HL-60 (cell line): Measurements from ENCODE around the gene PPP1R16B.

Source experiments
- DNase-seq, 2 experiments: peaks; one replicate each; pipeline ENCODE4 v3.0.0-alpha.2; 2010 to 2020; ENCODE audit warnings: low read depth in 1 of 2, low spot score in 1 of 2
- H3K27ac ChIP-seq: fragments of 250-450 bp; sonication (Bioruptor Pico); replicated peaks from 2 replicates; pipeline ENCODE4 v1.5.1; 2020; ENCODE audit warnings: mild to moderate bottlenecking, moderate library complexity
- H3K27me3 ChIP-seq: fragments of 250-450 bp; sonication (Bioruptor Pico); 2 replicates; pipeline ENCODE4 v1.5.1; 2021; ENCODE audit warnings: mild to moderate bottlenecking, moderate library complexity; ENCODE audit not compliant: insufficient read depth, poor library complexity, severe bottlenecking
- H3K4me3 ChIP-seq: replicated peaks from 2 replicates; pipeline ENCODE4 v1.5.1; 2011; ENCODE audit warnings: mild to moderate bottlenecking, control low read depth, low read length; ENCODE audit not compliant: insufficient read depth
- CTCF ChIP-seq: IDR thresholded peaks from one replicate; pipeline ENCODE4 v1.5.1; 2011; ENCODE audit warnings: low read length, control low read depth, inconsistent platforms; ENCODE audit not compliant: insufficient read depth
- GABPA ChIP-seq: IDR thresholded peaks from 2 replicates; pipeline ENCODE4 v1.6.1; 2012; ENCODE audit warnings: low read depth
- POLR2AphosphoS5 ChIP-seq: IDR thresholded peaks from 2 replicates; pipeline ENCODE4 v1.6.1; 2012; ENCODE audit warnings: low read depth
- REST ChIP-seq: IDR thresholded peaks from 2 replicates; pipeline ENCODE4 v1.6.1; 2012; ENCODE audit warnings: low read depth; ENCODE audit not compliant: insufficient replicate concordance
- SPI1 ChIP-seq: IDR thresholded peaks from 2 replicates; pipeline ENCODE4 v1.6.1; 2012; ENCODE audit warnings: low read depth, mild to moderate bottlenecking, borderline replicate concordance

The PPP1R16B gene

GRCh38 chr20:38888059-38888831 lies 82.7 kb downstream of the PPP1R16B start:
- TF ChIP-seq POLR2AphosphoS5 (no peak), REST (no peak), SPI1 (no peak), CTCF (no peak), GABPA (no peak)
- Histone ChIP-seq H3K27me3 (peaks cover 8% of the 10 kb centered on the region), H3K4me3 (no peak overlapping the region), H3K27ac (no peak overlapping the region)
- DNase-seq: no peak

DNA sequence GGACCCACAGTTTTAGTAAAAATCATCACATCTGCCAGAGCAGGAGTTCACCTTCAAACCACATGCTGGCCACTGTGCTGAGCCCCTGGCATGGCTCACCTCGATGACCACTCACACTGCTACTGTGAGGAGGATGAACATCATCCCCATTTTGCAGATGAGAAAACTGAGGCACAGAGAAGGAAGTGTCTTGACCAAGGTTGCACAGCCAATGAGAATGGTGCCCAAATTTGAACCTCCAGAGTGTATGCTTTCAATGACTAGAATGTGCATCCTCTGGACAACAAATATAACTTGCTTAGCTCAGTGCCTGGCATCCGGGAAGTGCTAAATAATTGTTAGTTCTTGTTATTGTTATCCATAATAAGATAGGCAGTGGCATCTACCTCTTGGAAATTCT lies 83.6 kb downstream of the PPP1R16B start:
- H3K27me3 ChIP-seq: peaks cover 8% of the 10 kb centered on the region
- H3K27ac ChIP-seq: no peak overlapping the region
- DNase-seq: no peak
- H3K4me3 ChIP-seq: no peak overlapping the region
- TF ChIP-seq CTCF (no peak), REST (no peak), POLR2AphosphoS5 (no peak), SPI1 (no peak), GABPA (no peak)

DNA sequence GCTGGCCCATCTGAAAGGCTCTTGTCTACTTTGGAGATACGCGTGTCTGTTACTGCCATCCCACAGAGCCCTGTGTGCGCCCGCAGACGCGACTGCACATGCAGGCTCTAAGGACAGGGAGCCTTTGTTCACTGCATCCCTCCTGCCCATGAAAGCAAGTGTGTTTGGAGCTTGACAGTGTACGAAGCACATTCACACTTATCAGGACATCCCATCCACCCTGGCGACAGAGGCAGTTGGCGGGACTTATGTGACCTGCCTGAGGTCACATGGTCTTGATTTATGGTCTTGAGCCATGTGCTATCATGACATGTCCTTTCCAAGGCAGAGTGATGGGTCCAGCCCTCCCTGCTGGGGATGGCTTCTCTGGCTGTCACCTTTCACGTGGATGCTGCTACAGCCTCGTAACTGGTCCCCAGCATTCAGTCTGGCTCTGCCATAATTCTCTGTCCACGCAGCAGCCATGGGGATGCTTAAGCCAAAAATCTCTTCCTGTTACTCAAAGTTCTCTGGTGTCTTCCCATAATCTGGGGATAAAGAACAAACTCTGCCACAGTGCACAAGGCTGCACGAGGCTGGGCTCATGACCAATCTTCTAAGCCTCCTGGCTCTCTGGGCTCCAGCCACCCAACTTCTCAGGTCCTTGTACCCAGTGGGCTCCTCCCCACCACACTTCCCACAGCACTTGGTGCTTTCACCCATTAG lies 84.4 kb downstream of the PPP1R16B start:
- DNase-seq: no peak
- no peak overlapping the region for H3K4me3 ChIP-seq
- peaks cover 8% of the 10 kb centered on the region for H3K27me3 ChIP-seq
- H3K27ac ChIP-seq: no peak overlapping the region
- TF ChIP-seq POLR2AphosphoS5 (no peak), REST (no peak), SPI1 (no peak), GABPA (no peak), CTCF (no peak)
